A673 (cell line): ENCODE results near the gene TICRR. TPM values are rescaled to one million over a fixed set of nuclear protein-coding genes. Genes with fewer than 3 reads are reported as not detected.
A peak's percentile ranks its signal among the peaks of the same experiment; 100 is the strongest.

Experiments used
- BruUV-seq: library from RNA; stranded (reverse); fragments of 400-500 nt; replicated peaks from 2 replicates; lab custom pipeline; 2021; lab: Mats Ljungman, UMichigan
- CTCF ChIA-PET: fragments of 300-600 bp; sonication (Branson Sonifier 250); formaldehyde crosslinking; loops from one replicate; lab custom pipeline; 2022; ENCODE audit warnings: antibody characterized with exemption; lab: Charles Lee
- POLR2A ChIA-PET: fragments of 300-600 bp; sonication (Branson Sonifier 250); formaldehyde crosslinking; loops from one replicate; lab custom pipeline; 2022; ENCODE audit warnings: antibody characterized with exemption; ENCODE audit not compliant: low non-redundant PET; lab: Charles Lee
- DNase-seq: peaks from one replicate; pipeline ENCODE4 v3.0.0-alpha.2; 2015; ENCODE audit warnings: low spot score
- H3K27ac ChIP-seq: fragments of 200-600 bp; sonication (generic); 2 replicates; pipeline ENCODE4 v1.5.1; 2016; ENCODE audit warnings: mixed run types, low read depth, mild to moderate bottlenecking, mixed read lengths, antibody characterized with exemption, low read length; ENCODE audit not compliant: poor library complexity, severe bottlenecking
- H3K27me3 ChIP-seq: fragments of 200-600 bp; sonication (generic); replicated peaks from 2 replicates; pipeline ENCODE4 v1.6.1; 2017; ENCODE audit warnings: mixed run types, low read depth, mild to moderate bottlenecking, mixed read lengths, antibody characterized with exemption, low read length; ENCODE audit not compliant: insufficient read depth, poor library complexity
- H3K36me3 ChIP-seq: fragments of 200-600 bp; sonication (generic); 2 replicates; pipeline ENCODE4 v1.6.1; 2016; ENCODE audit warnings: mixed run types, mild to moderate bottlenecking, mixed read lengths, antibody characterized with exemption, low read length; ENCODE audit not compliant: insufficient read depth, poor library complexity, severe bottlenecking
- H3K4me1 ChIP-seq: fragments of 200-600 bp; sonication (generic); 2 replicates; pipeline ENCODE4 v1.6.1; 2017; ENCODE audit warnings: mixed run types, mild to moderate bottlenecking, mixed read lengths, antibody characterized with exemption, low read length; ENCODE audit not compliant: insufficient read depth, poor library complexity, severe bottlenecking
- H3K4me3 ChIP-seq: fragments of 200-600 bp; sonication (generic); 2 replicates; pipeline ENCODE4 v1.5.1; 2016; ENCODE audit warnings: low read depth, mixed run types, mild to moderate bottlenecking, mixed read lengths, low read length; ENCODE audit not compliant: poor library complexity, severe bottlenecking
- H3K9me3 ChIP-seq: fragments of 200-600 bp; sonication (generic); 2 replicates; pipeline ENCODE4 v1.6.1; 2016; ENCODE audit warnings: mixed run types, low read depth, mild to moderate bottlenecking, mixed read lengths, antibody characterized with exemption, low read length; ENCODE audit not compliant: poor library complexity, severe bottlenecking
- EZH2 ChIP-seq: fragments of 200-600 bp; sonication (generic); IDR thresholded peaks from 2 replicates; pipeline ENCODE4 v1.6.1; 2017; ENCODE audit warnings: borderline replicate concordance, low read depth, mild to moderate bottlenecking, mixed read lengths, antibody characterized with exemption, low read length; ENCODE audit not compliant: poor library complexity, severe bottlenecking
- intact Hi-C: fragments of 100-400 bp; cut with micrococcal nuclease; formaldehyde crosslinking; loops from one replicate; pipeline ENCODE4 v1.10.0; 2022; ENCODE audit not compliant: unreplicated experiment
- total RNA-seq: library from RNA; stranded (reverse); gene quantifications from 2 replicates; pipeline ENCODE4 v1.2.3, GENCODE V29; 2021
- TF ChIP-seq, protein P1 (sequence below): fragments of 300-800, 200-600 bp; sonication (generic); conservative IDR thresholded peaks from 2 replicates; pipeline ENCODE4 v1.5.1; 2017; ENCODE audit warnings: low read depth, mild to moderate bottlenecking, antibody characterized with exemption, low read length, moderate library complexity, mixed read lengths

TICRR gene
- total RNA-seq, 1 experiment from 2014 or later: 56.5 TPM

GRCh38 chr15:89586651-89587050, 11.4 kb downstream of the TICRR start:
- H3K9me3 ChIP-seq: no peaks in the 10 kb centered on the region
- H3K36me3 ChIP-seq: peaks cover 88% of the 10 kb centered on the region
- no peaks in the 10 kb centered on the region for H3K27me3 ChIP-seq
- no peak for TF ChIP-seq EZH2
- TF ChIP-seq, protein P1, sequence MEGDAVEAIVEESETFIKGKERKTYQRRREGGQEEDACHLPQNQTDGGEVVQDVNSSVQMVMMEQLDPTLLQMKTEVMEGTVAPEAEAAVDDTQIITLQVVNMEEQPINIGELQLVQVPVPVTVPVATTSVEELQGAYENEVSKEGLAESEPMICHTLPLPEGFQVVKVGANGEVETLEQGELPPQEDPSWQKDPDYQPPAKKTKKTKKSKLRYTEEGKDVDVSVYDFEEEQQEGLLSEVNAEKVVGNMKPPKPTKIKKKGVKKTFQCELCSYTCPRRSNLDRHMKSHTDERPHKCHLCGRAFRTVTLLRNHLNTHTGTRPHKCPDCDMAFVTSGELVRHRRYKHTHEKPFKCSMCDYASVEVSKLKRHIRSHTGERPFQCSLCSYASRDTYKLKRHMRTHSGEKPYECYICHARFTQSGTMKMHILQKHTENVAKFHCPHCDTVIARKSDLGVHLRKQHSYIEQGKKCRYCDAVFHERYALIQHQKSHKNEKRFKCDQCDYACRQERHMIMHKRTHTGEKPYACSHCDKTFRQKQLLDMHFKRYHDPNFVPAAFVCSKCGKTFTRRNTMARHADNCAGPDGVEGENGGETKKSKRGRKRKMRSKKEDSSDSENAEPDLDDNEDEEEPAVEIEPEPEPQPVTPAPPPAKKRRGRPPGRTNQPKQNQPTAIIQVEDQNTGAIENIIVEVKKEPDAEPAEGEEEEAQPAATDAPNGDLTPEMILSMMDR: no peak
- BruUV-seq: no TSS peak
- no peak overlapping the region for H3K27ac ChIP-seq
- intact Hi-C loops: no loop called here
- H3K4me3 ChIP-seq: no peak overlapping the region
- no peaks in the 10 kb centered on the region for H3K4me1 ChIP-seq
- CTCF ChIA-PET: interaction anchor here (0.5 kb wide), 1 partner anchor 18 kb away, joined by 8 read pairs; no protein-coding TSS in a partner anchor
- POLR2A ChIA-PET: interaction anchor here (1.1 kb wide), 1 partner anchor 11 kb away, joined by 3 read pairs; the partner anchor contains the start of gene TICRR
- DNase-seq: no peak

DNA sequence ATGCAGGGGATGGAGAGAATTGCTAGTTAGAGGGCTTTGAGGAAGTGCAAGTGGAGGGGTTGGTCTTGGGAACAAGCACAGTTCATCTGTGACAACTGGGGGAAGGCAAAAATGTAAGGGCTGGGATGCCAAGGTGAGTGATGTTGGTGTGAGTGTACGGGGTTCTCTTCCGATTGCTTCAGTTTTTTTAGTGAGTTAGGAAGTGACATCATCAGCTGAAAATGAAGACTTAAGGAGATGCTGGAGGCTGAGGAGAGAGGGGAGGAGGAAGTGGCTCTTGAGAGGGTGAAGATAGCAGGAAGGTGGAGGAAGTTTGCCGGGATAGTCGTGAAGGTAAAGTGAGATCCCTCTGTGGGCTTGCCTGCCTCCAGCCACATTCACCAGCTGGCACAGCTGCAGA, 12.7 kb downstream of the TICRR start:
- DNase-seq: peak; percentile 9
- TF ChIP-seq, protein P1: no peak
- intact Hi-C loops: no loop called here
- no peaks in the 10 kb centered on the region for H3K27me3 ChIP-seq
- H3K9me3 ChIP-seq: no peaks in the 10 kb centered on the region
- BruUV-seq: no TSS peak
- ChIA-PET CTCF (interaction anchor here (0.6 kb wide), 1 partner anchor 94 kb away, joined by 4 read pairs; no protein-coding TSS in a partner anchor), POLR2A (no interaction called here)
- no peak overlapping the region for H3K4me3 ChIP-seq
- no peak overlapping the region for H3K27ac ChIP-seq
- peaks cover 93% of the 10 kb centered on the region for H3K36me3 ChIP-seq
- no peaks in the 10 kb centered on the region for H3K4me1 ChIP-seq

DNA sequence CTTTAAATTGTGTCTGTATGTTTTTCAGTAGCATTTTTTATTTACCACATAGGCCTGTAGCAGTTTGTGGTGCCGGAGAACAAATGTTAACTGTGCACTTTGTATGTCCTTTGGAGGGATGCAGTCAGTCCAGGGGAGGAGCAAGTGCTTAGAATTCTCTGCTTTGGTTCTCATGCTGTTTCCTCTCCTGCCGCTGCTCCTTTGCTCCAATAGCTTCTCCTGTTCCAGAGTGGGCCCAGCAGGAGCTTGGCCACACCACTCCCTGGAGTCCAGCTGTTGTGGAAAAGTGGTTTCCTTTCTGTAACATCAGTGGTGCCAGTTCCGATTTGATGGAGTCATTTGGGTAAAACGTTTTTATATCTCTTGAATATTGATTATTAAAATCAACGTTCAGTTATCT, 16.6 kb downstream of the TICRR start:
- BruUV-seq: no TSS peak
- Histone ChIP-seq H3K9me3 (no peaks in the 10 kb centered on the region), H3K27me3 (no peaks in the 10 kb centered on the region), H3K27ac (no peak overlapping the region), H3K4me3 (no peak overlapping the region), H3K36me3 (peaks cover 93% of the 10 kb centered on the region), H3K4me1 (no peaks in the 10 kb centered on the region)
- peak; percentile 59 for DNase-seq
- ChIA-PET CTCF (no interaction called here), POLR2A (no interaction called here)
- intact Hi-C loops: no loop called here
- no peak for TF ChIP-seq EZH2
- TF ChIP-seq, protein P1: no peak
